Choroid plexus epithelial cell (primary cell): ENCODE measurements around the gene PPM1H.

ENCODE experiments used
- DNase-seq: peaks from one replicate; pipeline ENCODE4 v3.0.0-alpha.2; 2010; ENCODE audit warnings: low read depth
- H3K4me3 ChIP-seq: 2 replicates; pipeline ENCODE4 v1.5.1; 2011; ENCODE audit warnings: low read depth, mild to moderate bottlenecking, control low read depth, low read length, moderate library complexity
- TF ChIP-seq, protein P1 (sequence below): conservative IDR thresholded peaks from 2 replicates; pipeline ENCODE4 v1.5.1; 2011; ENCODE audit warnings: low read depth, mild to moderate bottlenecking, control low read depth, inconsistent platforms, low read length, moderate library complexity

The PPM1H gene

DNA sequence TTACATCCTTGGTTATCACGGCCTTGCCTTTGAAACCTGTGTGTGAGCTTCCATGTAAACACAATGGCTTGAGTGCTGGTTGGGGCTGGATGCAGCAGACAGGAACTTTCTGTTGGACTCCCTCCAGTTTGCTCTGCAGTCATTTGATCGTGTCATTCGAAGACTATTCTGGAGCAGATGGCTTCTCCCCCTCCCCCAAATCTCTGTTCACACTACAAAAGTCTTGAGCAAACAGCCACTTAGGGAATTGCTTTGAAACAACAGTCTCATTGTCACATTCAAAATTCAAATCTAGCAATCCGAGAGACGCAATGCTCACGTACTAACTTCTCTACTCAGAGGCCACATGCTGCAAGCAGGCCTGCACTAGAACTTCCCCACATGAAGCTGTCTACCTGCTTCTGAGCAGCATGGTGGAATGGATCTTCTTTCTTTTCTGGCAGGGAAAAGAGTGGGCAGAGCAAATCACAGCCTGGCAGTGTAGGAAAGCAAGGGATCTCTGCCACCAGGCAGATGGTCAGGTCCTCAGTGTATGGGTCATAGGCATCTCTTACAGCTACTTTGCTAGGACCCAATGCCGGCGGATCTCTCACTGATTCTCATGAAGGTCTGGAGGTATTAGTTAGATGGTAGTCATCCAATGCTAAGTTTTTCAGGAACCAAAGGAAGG lies 214.2 kb downstream of the PPM1H start:
- TF ChIP-seq, protein P1, sequence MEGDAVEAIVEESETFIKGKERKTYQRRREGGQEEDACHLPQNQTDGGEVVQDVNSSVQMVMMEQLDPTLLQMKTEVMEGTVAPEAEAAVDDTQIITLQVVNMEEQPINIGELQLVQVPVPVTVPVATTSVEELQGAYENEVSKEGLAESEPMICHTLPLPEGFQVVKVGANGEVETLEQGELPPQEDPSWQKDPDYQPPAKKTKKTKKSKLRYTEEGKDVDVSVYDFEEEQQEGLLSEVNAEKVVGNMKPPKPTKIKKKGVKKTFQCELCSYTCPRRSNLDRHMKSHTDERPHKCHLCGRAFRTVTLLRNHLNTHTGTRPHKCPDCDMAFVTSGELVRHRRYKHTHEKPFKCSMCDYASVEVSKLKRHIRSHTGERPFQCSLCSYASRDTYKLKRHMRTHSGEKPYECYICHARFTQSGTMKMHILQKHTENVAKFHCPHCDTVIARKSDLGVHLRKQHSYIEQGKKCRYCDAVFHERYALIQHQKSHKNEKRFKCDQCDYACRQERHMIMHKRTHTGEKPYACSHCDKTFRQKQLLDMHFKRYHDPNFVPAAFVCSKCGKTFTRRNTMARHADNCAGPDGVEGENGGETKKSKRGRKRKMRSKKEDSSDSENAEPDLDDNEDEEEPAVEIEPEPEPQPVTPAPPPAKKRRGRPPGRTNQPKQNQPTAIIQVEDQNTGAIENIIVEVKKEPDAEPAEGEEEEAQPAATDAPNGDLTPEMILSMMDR, result no peak
- H3K4me3 ChIP-seq, result no peak overlapping the region
- no peak for DNase-seq

DNA sequence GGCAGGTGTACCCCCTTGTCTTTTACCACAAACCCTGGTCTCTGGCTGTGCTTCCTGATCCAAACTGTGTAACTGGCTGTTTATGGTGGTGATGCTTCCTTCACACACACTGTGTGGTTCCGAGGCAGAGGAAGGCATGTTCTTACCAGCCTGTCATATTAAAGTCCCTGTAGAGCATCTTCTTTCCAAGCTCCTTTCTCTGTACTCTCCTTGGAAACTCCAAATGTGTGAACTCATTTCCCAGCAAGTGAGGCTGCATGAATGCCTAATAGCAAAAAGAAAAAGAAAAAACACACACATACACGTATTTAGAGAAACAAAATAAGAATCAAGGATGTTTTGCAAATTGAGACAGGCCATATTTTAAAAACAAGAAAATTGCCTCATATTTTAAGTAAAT lies 214.9 kb downstream of the PPM1H start:
- no peak overlapping the region for H3K4me3 ChIP-seq
- no peak for DNase-seq
- TF ChIP-seq, protein P1, result no peak

DNA sequence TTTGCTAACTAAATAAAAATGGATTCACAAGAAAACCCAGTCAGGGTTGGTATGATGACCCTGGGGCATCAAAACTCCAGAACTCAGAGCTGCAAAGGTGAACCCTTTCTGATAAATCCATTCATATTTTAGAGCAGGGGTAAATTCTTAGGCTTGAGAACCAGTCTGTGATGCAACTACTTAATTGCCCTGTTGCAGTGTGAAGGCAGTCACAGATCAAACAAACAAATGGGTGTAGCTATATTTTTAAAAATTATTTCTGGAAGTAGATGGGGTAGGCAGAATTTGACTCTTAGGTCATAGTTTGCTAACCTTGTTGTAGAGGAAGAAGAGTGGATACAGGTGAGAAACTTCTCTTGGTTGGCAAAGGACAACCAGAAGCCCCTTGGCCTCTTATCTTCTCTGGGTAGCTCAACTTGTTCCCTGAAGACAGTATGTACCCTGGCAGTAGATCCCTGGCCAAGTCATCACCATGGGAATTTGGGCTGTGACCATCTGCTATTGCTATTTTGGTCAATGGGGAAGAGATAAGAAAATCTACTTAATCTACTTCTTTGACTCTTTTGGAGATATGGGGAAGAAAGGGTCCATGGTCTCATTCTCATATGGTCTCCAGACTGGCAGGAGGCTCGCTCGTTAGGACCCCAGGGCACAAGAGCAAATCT lies 216.1 kb downstream of the PPM1H start:
- no peak for DNase-seq
- no peak overlapping the region for H3K4me3 ChIP-seq
- TF ChIP-seq, protein P1, result no peak

DNA sequence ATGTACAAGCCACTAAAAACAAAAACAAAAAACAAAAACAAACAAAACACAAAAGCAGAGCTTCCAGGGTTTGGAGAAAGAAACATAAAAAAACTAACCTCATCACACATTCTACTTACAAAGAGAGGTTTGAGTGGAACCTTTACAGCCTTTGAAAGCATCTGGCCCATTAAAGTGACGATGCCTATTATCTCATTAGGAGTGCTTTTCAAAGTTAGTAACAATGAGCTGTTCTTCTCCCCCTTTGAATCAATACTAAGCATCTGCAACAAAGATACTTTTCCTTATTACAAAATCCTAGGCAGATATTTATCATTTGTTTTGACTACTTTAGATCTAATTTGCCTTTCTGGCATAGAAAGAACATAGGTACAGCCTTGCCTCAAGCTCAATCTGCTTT lies 217.3 kb downstream of the PPM1H start:
- DNase-seq, result no peak
- no peak overlapping the region for H3K4me3 ChIP-seq
- TF ChIP-seq, protein P1, result no peak

DNA sequence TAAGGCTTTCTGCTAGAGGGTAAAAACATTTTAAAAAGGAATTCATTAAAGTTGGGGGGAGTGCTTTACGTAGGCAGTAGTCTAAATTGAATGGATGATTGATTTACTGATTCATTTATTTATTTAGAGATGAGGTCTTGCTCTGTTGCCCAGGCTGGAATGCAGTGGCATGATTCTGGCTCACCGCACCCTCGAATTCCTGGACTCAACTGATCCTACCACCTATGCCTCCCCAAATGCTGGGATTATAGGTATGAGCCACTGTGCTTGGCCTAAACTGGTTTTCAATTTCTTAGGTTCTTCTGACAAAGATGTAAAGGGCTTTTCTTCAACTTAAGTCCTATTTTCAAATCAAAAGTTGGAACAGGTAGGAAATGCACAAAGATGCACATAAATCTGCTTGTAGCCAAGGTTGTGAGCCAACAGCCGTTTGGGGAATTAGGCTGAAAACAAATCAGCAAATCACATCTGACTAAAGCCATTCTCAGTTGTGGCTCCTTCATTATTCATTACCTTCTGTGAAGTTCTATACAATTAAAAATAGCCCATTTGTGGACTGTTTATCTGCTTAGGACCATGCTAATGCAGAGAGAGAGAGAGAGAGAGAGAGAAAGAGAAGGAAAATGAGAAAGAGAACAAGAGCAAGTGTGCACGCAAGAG lies 218.0 kb downstream of the PPM1H start:
- TF ChIP-seq, protein P1, result no peak

DNA sequence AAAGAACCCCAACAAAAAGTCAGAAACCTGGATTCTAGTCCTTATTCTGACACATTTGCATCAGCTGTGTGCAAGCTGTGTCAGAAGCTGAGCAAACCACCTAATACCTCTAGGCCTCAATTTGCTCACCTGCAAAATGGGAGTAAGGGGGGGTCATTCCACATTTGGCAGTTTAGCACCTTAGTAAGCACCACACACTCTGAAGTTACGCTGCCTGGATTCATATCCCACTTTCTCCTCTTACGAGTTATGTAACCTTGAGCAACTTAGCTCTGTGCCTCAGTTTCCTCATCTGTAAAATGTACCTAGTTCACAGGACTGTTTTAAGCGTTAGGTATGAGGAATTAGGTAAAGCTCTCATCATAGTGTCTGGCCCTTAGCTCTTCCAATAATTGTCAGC lies 218.9 kb downstream of the PPM1H start:
- TF ChIP-seq, protein P1, result no peak
- no peak overlapping the region for H3K4me3 ChIP-seq
- DNase-seq, result no peak

More for the DNA sequence above, 218.0 kb downstream of the PPM1H start:
- no peak for DNase-seq
- H3K4me3 ChIP-seq, result no peak overlapping the region
